Hepatic stellate cell (primary cell): Measurements from ENCODE around the gene TOX3.

Source experiments
- DNase-seq: peaks from one replicate; pipeline ENCODE4 v3.0.0; 2011; ENCODE audit warnings: low spot score

TOX3 gene

DNA sequence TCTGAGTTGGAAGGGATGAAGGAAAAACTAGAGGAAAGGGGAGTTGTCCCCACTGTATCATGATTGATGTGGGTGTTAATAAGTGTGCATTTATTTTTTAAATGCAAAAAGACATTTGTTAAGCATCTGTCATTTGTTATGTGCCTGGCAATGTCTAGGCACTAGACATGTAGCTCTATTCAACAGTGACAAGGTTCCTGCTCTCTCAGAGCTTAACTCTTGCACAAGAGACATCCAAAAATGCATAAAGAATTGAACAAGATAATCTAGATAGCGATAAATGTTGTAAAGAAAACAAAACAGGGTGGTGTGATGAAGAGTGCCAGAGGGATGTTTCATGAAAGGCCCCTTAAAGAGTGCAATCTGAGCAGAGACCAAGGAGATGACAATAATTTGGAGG is 148.9 kb downstream of the TOX3 start:
- no peak for DNase-seq

GRCh38 chr16:52393448-52393847 is 153.5 kb downstream of the TOX3 start:
- no peak for DNase-seq

GRCh38 chr16:52389045-52389444 is 157.9 kb downstream of the TOX3 start:
- DNase-seq = no peak
